Memory B cell (primary cell): ENCODE measurements around the gene NUDCD3.

Experiments
- ATAC-seq: fragments of 150-1000 bp; cut with Tn5 transposase; 2 replicates; pipeline ENCODE4 v1.10.0; 2021; ENCODE audit warnings: low read depth, mild to moderate bottlenecking, moderate library complexity
- DNase-seq, 2 donors: peaks; one replicate each; pipeline ENCODE4 v3.0.0; 2022; ENCODE audit warnings: low spot score in 2 of 2
- H3K27ac Mint-ChIP-seq: one replicate; pipeline ENCODE4 v1.8.0; 2022; ENCODE audit warnings: mild to moderate bottlenecking, moderate library complexity, mixed read lengths
- H3K27me3 Mint-ChIP-seq: one replicate; pipeline ENCODE4 v1.8.0; 2022; ENCODE audit warnings: mixed read lengths
- H3K36me3 Mint-ChIP-seq: one replicate; pipeline ENCODE4 v1.8.0; 2022; ENCODE audit warnings: mild to moderate bottlenecking, mixed read lengths
- H3K4me1 Mint-ChIP-seq: one replicate; pipeline ENCODE4 v1.8.0; 2022; ENCODE audit warnings: mixed read lengths
- H3K4me3 Mint-ChIP-seq: one replicate; pipeline ENCODE4 v1.8.0; 2022; ENCODE audit warnings: mild to moderate bottlenecking, moderate library complexity, mixed read lengths
- H3K9me3 Mint-ChIP-seq: one replicate; pipeline ENCODE4 v1.8.0; 2022; ENCODE audit warnings: mixed read lengths

Gene NUDCD3

DNA sequence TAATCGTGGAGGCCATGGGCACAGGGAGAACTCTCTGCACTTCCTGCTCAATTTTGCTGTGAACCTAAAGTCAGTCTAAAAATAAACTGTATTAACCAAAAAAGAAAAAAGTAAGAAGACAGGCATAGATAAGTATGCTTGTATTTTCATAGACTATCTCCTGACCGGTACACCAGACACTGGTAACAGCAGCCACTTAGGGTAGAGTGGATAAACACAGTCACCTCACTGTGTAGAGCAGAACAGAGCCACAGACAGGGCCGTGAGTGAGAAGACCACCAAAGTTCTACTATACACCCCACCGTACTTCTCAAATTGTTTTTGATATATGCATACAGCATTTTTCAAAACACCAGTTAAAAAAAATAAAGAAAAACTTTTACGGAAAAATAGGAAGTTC, 25.0 kb downstream of the NUDCD3 start:
- Mint-ChIP-seq H3K27ac (no peak overlapping the region), H3K4me3 (no peak overlapping the region), H3K36me3 (peaks cover 37% of the 10 kb centered on the region), H3K4me1 (peaks cover 31% of the 10 kb centered on the region), H3K27me3 (no peaks in the 10 kb centered on the region), H3K9me3 (no peaks in the 10 kb centered on the region)
- DNase-seq = no peak
- no peak for ATAC-seq

DNA sequence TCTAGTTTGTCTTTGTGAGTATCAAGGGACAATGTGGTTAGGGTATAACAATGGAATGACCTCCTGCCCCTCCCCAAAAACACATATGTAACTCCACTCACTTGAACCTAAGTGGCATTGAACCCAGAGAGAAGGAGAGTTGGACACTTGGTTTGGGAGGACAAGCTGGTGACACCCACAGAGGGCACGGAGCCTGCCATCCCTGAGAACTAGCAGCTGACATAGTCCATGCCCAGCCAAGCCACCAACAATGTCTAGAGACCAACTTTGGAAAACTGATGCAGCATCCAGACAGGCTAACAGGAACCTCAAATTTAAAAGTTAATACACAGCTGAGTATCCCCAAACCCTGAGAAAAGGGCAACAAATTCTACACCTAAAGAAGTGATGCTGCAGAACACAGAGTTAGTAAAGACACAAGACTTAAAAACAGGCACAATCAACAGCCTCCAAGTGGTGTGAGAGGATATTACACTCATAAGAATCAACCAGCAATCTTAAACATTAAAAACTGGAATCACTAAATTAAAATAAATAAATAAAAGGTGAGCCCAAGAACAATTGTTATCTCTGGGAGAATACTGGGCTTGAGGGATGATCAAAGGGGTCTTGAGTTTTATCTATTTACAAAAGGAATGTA, 27.2 kb downstream of the NUDCD3 start:
- H3K27ac Mint-ChIP-seq = no peak overlapping the region
- peaks cover 37% of the 10 kb centered on the region for H3K36me3 Mint-ChIP-seq
- no peaks in the 10 kb centered on the region for H3K27me3 Mint-ChIP-seq
- no peaks in the 10 kb centered on the region for H3K9me3 Mint-ChIP-seq
- peaks cover 28% of the 10 kb centered on the region for H3K4me1 Mint-ChIP-seq
- H3K4me3 Mint-ChIP-seq = no peak overlapping the region
- DNase-seq = no peak
- no peak for ATAC-seq

DNA sequence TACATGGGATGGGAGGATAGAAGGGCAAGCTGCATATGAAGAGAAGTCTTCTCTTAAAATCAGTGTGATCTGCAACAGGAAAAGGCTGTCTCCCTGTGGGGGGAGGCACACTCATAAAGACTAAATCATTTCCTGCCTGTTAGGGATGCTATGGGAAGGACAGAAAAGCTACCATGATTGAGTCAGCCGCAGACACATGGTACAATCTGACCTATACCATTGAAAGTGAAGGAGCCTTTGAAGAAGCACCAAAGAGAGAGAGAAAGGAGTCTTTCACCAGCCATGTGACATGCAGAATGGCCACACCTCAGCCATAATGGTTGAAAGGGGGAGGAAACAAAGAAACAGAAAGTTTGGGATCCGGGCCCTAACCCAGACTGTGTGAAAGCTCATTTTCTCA, 29.1 kb downstream of the NUDCD3 start:
- no peaks in the 10 kb centered on the region for H3K9me3 Mint-ChIP-seq
- peak overlapping the region; percentile 6 for H3K4me3 Mint-ChIP-seq
- peaks cover 29% of the 10 kb centered on the region for H3K36me3 Mint-ChIP-seq
- H3K27ac Mint-ChIP-seq = no peak overlapping the region
- DNase-seq (no peak), ATAC-seq (no peak)
- H3K4me1 Mint-ChIP-seq = peaks cover 29% of the 10 kb centered on the region
- no peaks in the 10 kb centered on the region for H3K27me3 Mint-ChIP-seq

DNA sequence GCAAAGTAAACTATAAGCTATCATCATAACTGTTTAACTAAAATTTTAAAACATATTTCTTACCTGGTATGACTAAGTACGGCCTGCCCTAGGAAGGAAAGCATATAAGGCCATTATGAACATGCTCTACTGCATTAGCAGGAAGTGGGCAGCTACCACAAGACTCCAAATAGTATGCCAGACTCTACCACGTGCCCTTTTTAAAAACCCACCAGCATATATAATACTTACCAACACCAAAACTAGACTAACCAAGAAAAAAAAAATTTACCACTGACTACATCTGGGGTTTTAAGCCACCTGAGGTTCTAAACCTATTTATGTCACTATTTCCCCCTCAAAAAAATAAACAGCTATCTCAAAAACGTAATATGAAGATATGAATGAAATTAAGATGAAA, 30.1 kb downstream of the NUDCD3 start:
- H3K9me3 Mint-ChIP-seq = no peaks in the 10 kb centered on the region
- peak in 1 of 2 donors; percentile 32 for DNase-seq
- H3K27me3 Mint-ChIP-seq = no peaks in the 10 kb centered on the region
- peaks cover 24% of the 10 kb centered on the region for H3K36me3 Mint-ChIP-seq
- ATAC-seq = peak; percentile 100
- peaks cover 29% of the 10 kb centered on the region for H3K4me1 Mint-ChIP-seq
- H3K4me3 Mint-ChIP-seq = peak overlapping the region; percentile 61
- no peak overlapping the region for H3K27ac Mint-ChIP-seq

DNA sequence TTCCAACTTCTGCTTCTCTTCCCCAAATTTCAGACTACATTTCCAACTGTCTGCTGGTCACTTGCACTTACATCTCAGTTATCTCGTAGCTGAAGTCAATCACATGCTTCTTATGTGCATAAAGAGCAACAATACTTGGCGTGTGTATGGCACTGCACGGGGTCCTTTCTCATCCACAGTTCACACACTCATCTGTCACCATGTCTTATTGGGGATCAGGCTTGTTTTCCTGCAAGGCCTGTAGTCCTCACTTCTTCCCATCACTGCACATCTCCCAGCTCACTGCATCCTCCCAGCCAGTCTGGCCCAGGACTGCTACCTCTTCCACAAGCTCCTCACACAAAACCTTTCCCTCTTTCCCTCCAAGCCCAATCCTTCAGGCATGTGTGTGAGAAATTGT, 35.3 kb downstream of the NUDCD3 start:
- Mint-ChIP-seq H3K9me3 (no peaks in the 10 kb centered on the region), H3K27me3 (no peaks in the 10 kb centered on the region), H3K36me3 (peaks cover 27% of the 10 kb centered on the region), H3K4me3 (no peak overlapping the region), H3K27ac (no peak overlapping the region), H3K4me1 (peaks cover 24% of the 10 kb centered on the region)
- no peak for DNase-seq
- no peak for ATAC-seq

DNA sequence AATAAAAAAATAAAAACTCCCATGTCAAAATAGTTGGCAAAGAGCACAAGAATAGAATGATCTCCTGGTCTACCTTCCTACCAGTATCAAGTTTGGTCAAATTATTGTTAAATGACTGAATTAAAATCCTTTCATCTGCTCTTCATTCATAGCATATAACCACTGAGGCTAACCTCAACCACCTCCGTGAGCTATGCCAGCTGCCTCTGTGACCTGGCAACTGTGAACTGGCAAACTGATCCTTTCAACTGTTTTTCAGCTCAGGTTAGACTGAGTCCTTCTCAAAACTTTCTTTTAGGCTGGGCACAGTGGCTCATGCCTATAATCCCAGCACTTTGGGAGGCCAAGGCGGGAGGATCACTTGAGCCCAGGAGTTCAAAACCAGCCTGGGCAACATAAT, 36.1 kb downstream of the NUDCD3 start:
- no peaks in the 10 kb centered on the region for H3K9me3 Mint-ChIP-seq
- H3K4me3 Mint-ChIP-seq = no peak overlapping the region
- peaks cover 27% of the 10 kb centered on the region for H3K36me3 Mint-ChIP-seq
- DNase-seq (no peak), ATAC-seq (no peak)
- H3K4me1 Mint-ChIP-seq = peaks cover 25% of the 10 kb centered on the region
- H3K27ac Mint-ChIP-seq = no peak overlapping the region
- no peaks in the 10 kb centered on the region for H3K27me3 Mint-ChIP-seq

DNA sequence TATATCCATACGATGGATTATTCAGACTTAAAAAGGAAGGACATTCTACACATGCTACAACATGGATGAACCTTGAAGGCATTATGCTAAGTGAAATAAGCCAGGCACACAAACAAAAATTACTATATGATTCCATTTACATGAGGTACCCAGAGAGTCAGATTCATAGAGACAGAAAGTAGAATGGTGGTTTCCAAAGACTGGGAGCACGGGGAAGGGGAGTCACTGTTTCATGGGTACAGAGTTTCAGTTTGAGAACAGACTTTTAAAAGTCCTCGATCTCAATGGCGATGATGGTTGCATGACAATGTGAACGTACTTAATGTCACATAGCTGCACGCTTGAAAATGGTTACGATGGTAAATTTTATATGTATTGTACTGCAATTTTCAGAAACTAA, 39.3 kb downstream of the NUDCD3 start:
- no peak for DNase-seq
- Mint-ChIP-seq H3K27me3 (no peaks in the 10 kb centered on the region), H3K9me3 (no peaks in the 10 kb centered on the region), H3K36me3 (peaks cover 38% of the 10 kb centered on the region), H3K27ac (no peak overlapping the region), H3K4me1 (peaks cover 30% of the 10 kb centered on the region), H3K4me3 (no peak overlapping the region)
- ATAC-seq = no peak

DNA sequence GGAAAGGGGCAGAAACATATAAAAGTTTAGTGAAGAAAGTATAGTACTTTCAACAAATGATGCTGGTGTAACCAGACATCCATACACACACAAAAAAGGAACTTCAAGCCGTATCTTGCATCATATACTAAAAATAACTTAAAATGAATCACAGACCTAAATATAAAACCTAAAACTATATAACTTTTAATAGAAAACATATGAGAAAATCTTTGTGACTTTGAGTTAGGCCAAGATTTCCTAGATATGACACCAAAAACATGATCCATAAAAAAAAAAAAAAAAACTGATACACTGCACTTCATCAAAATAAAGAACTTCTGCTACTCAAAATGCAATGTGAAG, 40.9 kb downstream of the NUDCD3 start:
- DNase-seq (no peak), ATAC-seq (peak; percentile 35)
- H3K4me1 Mint-ChIP-seq = peaks cover 31% of the 10 kb centered on the region
- H3K27me3 Mint-ChIP-seq = no peaks in the 10 kb centered on the region
- H3K4me3 Mint-ChIP-seq = no peak overlapping the region
- peaks cover 43% of the 10 kb centered on the region for H3K36me3 Mint-ChIP-seq
- H3K27ac Mint-ChIP-seq = no peak overlapping the region
- no peaks in the 10 kb centered on the region for H3K9me3 Mint-ChIP-seq

DNA sequence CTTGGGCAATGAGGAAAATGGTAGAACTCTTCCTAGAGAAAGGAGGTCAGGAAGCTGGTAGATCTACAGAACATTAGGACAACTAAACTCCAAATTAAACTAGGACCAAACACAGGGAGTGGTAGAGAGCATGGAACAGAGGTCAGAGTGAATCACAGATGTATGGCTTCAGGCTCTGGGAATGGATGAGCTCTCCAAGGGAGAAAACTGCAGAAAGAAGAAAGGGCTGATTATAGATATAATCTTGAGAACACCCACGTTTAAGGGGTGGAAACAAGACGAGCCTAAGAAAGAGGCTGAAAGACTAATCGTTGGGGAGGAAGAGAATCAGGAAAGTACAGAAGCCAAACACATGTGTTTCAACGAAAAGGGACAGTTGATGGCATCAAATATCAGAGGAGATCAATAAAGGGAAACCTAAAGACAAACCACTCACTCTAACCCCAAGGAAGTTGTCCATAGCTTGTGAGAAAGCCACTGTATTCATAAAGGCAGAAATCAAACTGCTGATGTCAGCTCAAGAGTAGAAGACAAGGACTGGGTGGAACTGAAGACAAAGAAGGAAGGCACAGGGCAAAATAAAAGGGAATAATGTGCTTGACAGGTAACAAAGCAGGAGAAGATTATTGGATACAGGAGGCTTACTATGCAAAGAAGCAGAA, 41.4 kb downstream of the NUDCD3 start:
- no peak overlapping the region for H3K4me3 Mint-ChIP-seq
- H3K36me3 Mint-ChIP-seq = peaks cover 44% of the 10 kb centered on the region
- no peaks in the 10 kb centered on the region for H3K9me3 Mint-ChIP-seq
- H3K4me1 Mint-ChIP-seq = peaks cover 32% of the 10 kb centered on the region
- no peak overlapping the region for H3K27ac Mint-ChIP-seq
- DNase-seq = no peak
- ATAC-seq = no peak
- no peaks in the 10 kb centered on the region for H3K27me3 Mint-ChIP-seq

DNA sequence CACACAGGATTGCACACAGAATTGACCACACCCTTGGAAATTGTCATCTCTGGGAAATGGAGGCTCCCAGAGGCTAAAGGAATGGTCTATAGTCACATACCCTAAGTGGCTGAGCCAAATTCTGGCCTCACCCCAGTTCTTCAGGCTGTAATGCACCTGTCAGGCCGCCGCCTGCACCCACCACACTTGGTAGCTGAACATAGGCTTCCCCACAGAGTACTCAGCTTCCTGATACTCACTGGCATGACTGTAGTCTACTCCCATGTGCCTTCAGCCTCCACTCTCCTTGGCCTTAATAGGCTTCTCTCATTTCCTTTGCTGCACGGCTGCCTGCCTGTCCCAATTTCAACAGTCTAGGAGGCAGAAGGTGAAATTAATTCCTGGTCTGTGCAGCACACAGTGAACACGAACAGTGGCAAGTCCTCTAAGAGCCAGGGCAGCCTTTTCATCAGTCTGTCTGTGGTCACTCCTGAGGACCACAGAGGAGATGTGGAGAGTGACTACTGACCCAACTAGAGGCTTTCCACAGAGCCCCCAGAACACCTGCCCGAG, 42.5 kb downstream of the NUDCD3 start:
- Mint-ChIP-seq H3K27ac (no peak overlapping the region), H3K4me1 (peaks cover 30% of the 10 kb centered on the region), H3K27me3 (no peaks in the 10 kb centered on the region), H3K4me3 (no peak overlapping the region), H3K36me3 (peaks cover 42% of the 10 kb centered on the region), H3K9me3 (no peaks in the 10 kb centered on the region)
- ATAC-seq (no peak), DNase-seq (no peak)

DNA sequence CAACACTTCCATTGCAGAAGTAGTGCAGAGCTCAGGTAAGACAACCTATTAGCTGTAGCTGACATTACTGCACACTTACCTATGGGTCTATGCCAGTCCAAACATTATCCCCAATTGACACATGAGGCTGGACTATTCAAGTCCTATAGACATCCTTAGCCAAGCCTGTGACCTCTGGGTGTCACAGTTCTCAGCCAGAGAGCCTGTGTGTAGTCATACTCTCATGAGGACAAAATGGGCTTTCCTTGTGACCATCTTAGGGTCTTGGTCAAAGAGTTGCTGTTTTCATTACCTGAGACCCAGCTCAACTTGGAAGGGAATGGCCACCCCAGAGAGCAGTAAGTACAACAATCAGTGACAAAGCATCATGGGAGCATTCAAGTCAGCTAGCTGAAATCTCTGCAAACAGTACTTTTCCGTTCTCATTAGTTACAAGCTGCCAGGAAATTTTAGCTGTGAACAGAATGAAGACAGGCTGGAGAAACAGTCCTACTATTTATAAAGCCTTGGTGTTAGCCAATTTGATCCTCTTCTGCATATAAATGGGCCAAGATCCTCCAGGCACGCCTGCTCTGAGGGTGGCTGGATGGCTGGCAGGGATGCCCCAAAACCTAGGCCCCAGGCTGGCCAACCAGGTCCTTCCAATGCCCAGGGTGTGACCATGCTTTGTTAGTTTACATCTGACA, 44.3 kb downstream of the NUDCD3 start:
- Mint-ChIP-seq H3K4me1 (peaks cover 31% of the 10 kb centered on the region), H3K4me3 (no peak overlapping the region), H3K36me3 (peaks cover 38% of the 10 kb centered on the region), H3K27me3 (no peaks in the 10 kb centered on the region), H3K27ac (no peak overlapping the region), H3K9me3 (no peaks in the 10 kb centered on the region)
- DNase-seq (no peak), ATAC-seq (no peak)

DNA sequence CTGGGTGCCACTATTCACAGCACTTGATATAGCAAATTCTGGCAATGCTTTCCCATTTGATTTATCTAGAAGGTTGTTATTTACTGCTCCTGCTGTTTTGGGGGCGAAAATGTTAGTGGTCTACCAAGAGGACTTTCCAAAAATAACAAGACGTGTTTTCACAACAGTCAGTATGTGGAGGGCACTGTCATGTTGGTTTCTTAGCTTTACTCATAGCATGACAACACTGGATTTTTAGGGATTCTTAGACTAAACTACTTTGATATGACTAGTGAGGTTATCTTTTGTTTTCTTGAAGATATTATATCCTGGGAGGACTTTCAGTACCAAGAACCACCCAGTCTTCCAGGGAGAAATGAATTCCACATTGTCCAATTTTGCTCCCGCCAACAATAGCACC, 49.4 kb downstream of the NUDCD3 start:
- ATAC-seq = no peak
- peaks cover 30% of the 10 kb centered on the region for H3K36me3 Mint-ChIP-seq
- no peak overlapping the region for H3K4me3 Mint-ChIP-seq
- H3K27me3 Mint-ChIP-seq = no peaks in the 10 kb centered on the region
- H3K4me1 Mint-ChIP-seq = peaks cover 39% of the 10 kb centered on the region
- H3K27ac Mint-ChIP-seq = no peak overlapping the region
- no peak for DNase-seq
- no peaks in the 10 kb centered on the region for H3K9me3 Mint-ChIP-seq

DNA sequence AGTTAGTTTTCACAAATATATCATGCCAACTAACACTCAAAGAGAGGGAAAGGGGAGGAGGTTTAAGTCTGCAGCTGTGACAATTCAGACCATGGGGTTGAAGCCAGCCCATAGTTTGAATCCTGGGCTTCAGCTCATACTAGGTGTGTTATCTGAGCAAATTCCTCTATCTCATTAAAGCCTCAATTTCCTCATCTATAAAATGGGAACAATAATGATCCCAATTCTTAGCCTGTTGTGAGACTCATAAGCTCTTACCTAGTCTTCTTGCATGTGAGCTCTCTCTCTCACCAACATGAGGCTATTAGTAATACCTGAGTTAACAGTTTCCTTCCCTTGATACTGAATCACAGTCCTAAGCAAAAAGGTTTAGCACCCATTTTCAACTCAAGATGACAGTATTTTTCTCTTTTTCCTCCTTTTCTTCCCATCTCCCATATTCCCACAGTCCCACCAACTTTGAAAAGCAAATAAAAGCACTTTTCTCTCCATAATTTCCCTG, 49.8 kb downstream of the NUDCD3 start:
- H3K9me3 Mint-ChIP-seq = no peaks in the 10 kb centered on the region
- ATAC-seq (no peak), DNase-seq (no peak)
- no peak overlapping the region for H3K27ac Mint-ChIP-seq
- no peaks in the 10 kb centered on the region for H3K27me3 Mint-ChIP-seq
- no peak overlapping the region for H3K4me3 Mint-ChIP-seq
- peaks cover 27% of the 10 kb centered on the region for H3K36me3 Mint-ChIP-seq
- peaks cover 39% of the 10 kb centered on the region for H3K4me1 Mint-ChIP-seq

DNA sequence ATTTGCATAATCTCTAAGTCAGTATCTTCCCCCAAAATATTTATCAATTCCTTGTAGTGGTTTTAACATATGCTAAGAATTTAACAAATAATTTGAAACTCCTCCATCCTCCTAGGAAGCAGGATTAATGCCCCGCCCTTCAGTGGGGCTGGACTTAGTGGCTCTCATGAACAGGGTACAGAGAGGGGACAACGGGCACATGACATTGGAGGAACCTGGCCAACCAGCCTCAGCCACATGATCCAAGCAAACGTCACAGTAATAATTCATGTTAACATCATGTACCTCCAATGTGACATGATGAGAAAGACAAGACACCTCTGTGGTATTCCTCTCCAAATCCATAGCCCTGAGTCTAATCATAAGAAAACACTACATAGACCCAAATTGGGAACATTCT, 50.5 kb downstream of the NUDCD3 start:
- ATAC-seq (no peak), DNase-seq (no peak)
- Mint-ChIP-seq H3K4me3 (no peak overlapping the region), H3K4me1 (peaks cover 34% of the 10 kb centered on the region), H3K36me3 (peaks cover 20% of the 10 kb centered on the region), H3K9me3 (no peaks in the 10 kb centered on the region), H3K27me3 (no peaks in the 10 kb centered on the region), H3K27ac (no peak overlapping the region)
